ENCODE measurements around the gene RAB37.

RAB37 gene

GRCh38 chr17:74761419-74761818, 24.4 kb downstream of the RAB37 start:
- Histone ChIP-seq H3K27me3 (no peaks in the 10 kb centered on the region), H3K36me3 (no peaks in the 10 kb centered on the region), H3K9me3 (no peaks in the 10 kb centered on the region), H3K4me1 (peaks cover 44% of the 10 kb centered on the region), H3K4me3 (ENCODE audit: low read depth, low read length) (no peak overlapping the region)
- no peak for TF ChIP-seq CTCF (IDR thresholded peaks at IDR 0.05; ENCODE audit: low read depth, low read length)
- no peak for DNase-seq

- H3K27me3 ChIP-seq, result no peaks in the 10 kb centered on the region
- no peaks in the 10 kb centered on the region for H3K36me3 ChIP-seq
- H3K9me3 ChIP-seq, result no peaks in the 10 kb centered on the region
- no peak overlapping the region for H3K4me3 ChIP-seq (ENCODE audit: low read depth, low read length)
- no peak for DNase-seq
- peaks cover 44% of the 10 kb centered on the region for H3K4me1 ChIP-seq
- TF ChIP-seq CTCF (IDR thresholded peaks at IDR 0.05; ENCODE audit: low read depth, low read length), result no peak
These were observed 24.9 kb downstream of the RAB37 start for GRCh38 chr17:74761931-74762330.

- TF ChIP-seq CTCF (IDR thresholded peaks at IDR 0.05; ENCODE audit: low read depth, low read length), result no peak
- Histone ChIP-seq H3K9me3 (no peaks in the 10 kb centered on the region), H3K36me3 (no peaks in the 10 kb centered on the region), H3K27me3 (no peaks in the 10 kb centered on the region), H3K4me1 (peaks cover 29% of the 10 kb centered on the region), H3K4me3 (ENCODE audit: low read depth, low read length) (no peak overlapping the region)
- DNase-seq, result no peak
These were observed 26.7 kb downstream of the RAB37 start for GRCh38 chr17:74763565-74764387.

DNA sequence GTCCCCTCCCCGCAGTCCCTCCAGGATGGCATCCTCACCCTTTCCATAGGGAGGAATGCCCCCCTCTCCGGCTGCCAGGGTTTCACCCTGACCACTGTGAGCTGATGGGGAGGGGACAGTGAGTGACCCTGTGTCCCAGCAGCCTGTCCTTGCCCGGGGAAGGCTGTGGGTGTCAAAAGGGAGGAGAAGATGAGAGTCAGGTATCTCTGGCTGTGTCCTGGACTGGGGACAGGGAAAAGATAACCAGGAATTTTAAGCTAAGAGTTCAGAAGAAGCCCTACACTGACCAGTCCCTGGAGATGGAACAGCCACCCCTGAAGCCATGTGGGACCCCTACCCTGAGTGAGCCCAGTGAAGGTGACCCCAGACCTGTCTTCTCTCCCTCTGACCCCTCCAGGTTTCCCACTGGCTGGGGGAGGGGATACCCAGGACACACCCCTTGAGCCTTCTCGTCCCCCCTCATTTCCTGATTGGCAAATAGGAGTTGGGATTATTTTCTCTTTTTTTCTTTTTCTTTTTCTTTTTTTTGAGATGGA, 27.8 kb downstream of the RAB37 start:
- H3K4me1 ChIP-seq, result peaks cover 19% of the 10 kb centered on the region
- no peaks in the 10 kb centered on the region for H3K27me3 ChIP-seq
- DNase-seq, result no peak
- H3K9me3 ChIP-seq, result no peaks in the 10 kb centered on the region
- no peak overlapping the region for H3K4me3 ChIP-seq (ENCODE audit: low read depth, low read length)
- no peak for TF ChIP-seq CTCF (IDR thresholded peaks at IDR 0.05; ENCODE audit: low read depth, low read length)
- H3K36me3 ChIP-seq, result no peaks in the 10 kb centered on the region

GRCh38 chr17:74766413-74766812, 29.4 kb downstream of the RAB37 start:
- Histone ChIP-seq H3K27me3 (no peaks in the 10 kb centered on the region), H3K36me3 (peaks cover 9% of the 10 kb centered on the region), H3K4me1 (peaks cover 9% of the 10 kb centered on the region), H3K4me3 (ENCODE audit: low read depth, low read length) (no peak overlapping the region), H3K9me3 (no peaks in the 10 kb centered on the region)
- DNase-seq, result no peak
- TF ChIP-seq CTCF (IDR thresholded peaks at IDR 0.05; ENCODE audit: low read depth, low read length), result no peak

GRCh38 chr17:74767111-74767516, 30.1 kb downstream of the RAB37 start:
- H3K4me3 ChIP-seq (ENCODE audit: low read depth, low read length), result no peak overlapping the region
- no peaks in the 10 kb centered on the region for H3K27me3 ChIP-seq
- no peaks in the 10 kb centered on the region for H3K9me3 ChIP-seq
- TF ChIP-seq CTCF (IDR thresholded peaks at IDR 0.05; ENCODE audit: low read depth, low read length), result no peak
- DNase-seq, result no peak
- H3K36me3 ChIP-seq, result peaks cover 16% of the 10 kb centered on the region
- peaks cover 4% of the 10 kb centered on the region; the same call in 1 of the 2 replicates for H3K4me1 ChIP-seq

All from BE2C (cell line).